ENCODE measurements around the gene MAP6D1. TPM values are rescaled to one million over a fixed set of nuclear protein-coding genes. Genes with fewer than 3 reads are reported as not detected.

The MAP6D1 gene
- total RNA-seq, 1 donor from 2014 or later = 0.90 TPM

- Mint-ChIP-seq H3K27me3 (ENCODE audit: unreplicated experiment) (no peaks in the 10 kb centered on the region), H3K9me3 (ENCODE audit: unreplicated experiment) (no peaks in the 10 kb centered on the region), H3K36me3 (ENCODE audit: low read depth, unreplicated experiment) (peaks cover 35% of the 10 kb centered on the region), H3K27ac (ENCODE audit: unreplicated experiment) (peak overlapping the region; percentile 22), H3K4me3 (ENCODE audit: unreplicated experiment) (peak overlapping the region; percentile 16), H3K4me1 (ENCODE audit: unreplicated experiment) (peaks cover 17% of the 10 kb centered on the region)
- no peak for DNase-seq (ENCODE audit: low spot score)
- no peak for TF ChIP-seq CTCF (IDR thresholded peaks at IDR 0.05; ENCODE audit: unreplicated experiment)
Observed at GRCh38 chr3:183766107-183766506, 59.3 kb downstream of the MAP6D1 start.

Other genes starting within 250 kb of the MAP6D1 start
- 50.9 TPM for gene KLHL24, start 190.0 kb downstream of the MAP6D1 start, total RNA-seq (ENCODE audit: unreplicated experiment)
- gene YEATS2, start 127.8 kb downstream of the MAP6D1 start, total RNA-seq (ENCODE audit: unreplicated experiment) = 65.1 TPM
- 62.9 TPM for gene PARL, start 59.3 kb upstream of the MAP6D1 start, total RNA-seq (ENCODE audit: unreplicated experiment)
- 45.9 TPM for gene ABCC5, start 192.3 kb upstream of the MAP6D1 start, total RNA-seq (ENCODE audit: unreplicated experiment)
- gene HTR3D, start 206.2 kb upstream of the MAP6D1 start, total RNA-seq (ENCODE audit: unreplicated experiment) = not detected
- not detected for gene HTR3C, start 227.5 kb upstream of the MAP6D1 start, total RNA-seq (ENCODE audit: unreplicated experiment)

Data from endothelial cell (in vitro differentiated cells).